ENCODE results near the gene APOBEC4.

GRCh38 chr1:183651612-183652011 is 1.5 kb downstream of the APOBEC4 start:
- TF ChIP-seq EZH2 (IDR thresholded peaks at IDR 0.05; ENCODE audit: low read depth) = no peak
- TF ChIP-seq CTCF (conservative IDR thresholded peaks at IDR 0.05) = no peak

Measured in PC-9 (cell line).